Keratinocyte (primary cell): ENCODE measurements around the gene B3GALT4. TPM values are rescaled to one million over a fixed set of nuclear protein-coding genes. Genes with fewer than 3 reads are reported as not detected.

ENCODE experiments used
- DNase-seq: peaks from one replicate; pipeline ENCODE4 v3.0.0-alpha.2; 2011; ENCODE audit warnings: low read depth, missing footprints, low spot score
- FAIRE-seq: peaks from 2 replicates; lab custom pipeline; 2011; peaks lifted over from hg19 to GRCh38; lab: Jason Lieb, UNC
- H2AFZ ChIP-seq: 2 replicates; pipeline ENCODE4 v1.6.0; 2012; ENCODE audit warnings: low read length, control low read depth, inconsistent platforms; ENCODE audit not compliant: control insufficient read depth
- H3K27ac ChIP-seq: 2 replicates; pipeline ENCODE4 v1.5.1; 2011; ENCODE audit warnings: low read length; ENCODE audit not compliant: control insufficient read depth, insufficient read depth
- H3K27me3 ChIP-seq: 3 replicates; pipeline ENCODE4 v1.6.0; 2011; ENCODE audit warnings: low read length; ENCODE audit not compliant: control insufficient read depth, insufficient read depth; ENCODE audit errors: extremely low read depth
- H3K36me3 ChIP-seq, 2 experiments: 2 replicates in 1 of 2; 3 replicates in 1 of 2; pipeline ENCODE4 v1.5.1; 2011; ENCODE audit warnings: low read length in 2 of 2, mild to moderate bottlenecking in 1 of 2; ENCODE audit not compliant: control insufficient read depth in 2 of 2, insufficient read depth in 2 of 2; ENCODE audit errors: extremely low read depth in 1 of 2
- H3K4me1 ChIP-seq: 3 replicates; pipeline ENCODE4 v1.5.1; 2011; ENCODE audit warnings: low read length; ENCODE audit not compliant: control insufficient read depth, insufficient read depth; ENCODE audit errors: extremely low read depth
- H3K4me2 ChIP-seq: 3 replicates; pipeline ENCODE4 v1.6.0; 2011; ENCODE audit warnings: low read depth, low read length; ENCODE audit not compliant: control insufficient read depth, insufficient read depth; ENCODE audit errors: extremely low read depth
- H3K4me3 ChIP-seq, 3 experiments: fragments of 200-600 bp in 1 of 3; sonication (generic) in 1 of 3; 2 replicates in 2 of 3; 3 replicates in 1 of 3; pipeline ENCODE4 v1.5.1; 2011 to 2016; ENCODE audit warnings: low read length in 3 of 3, mild to moderate bottlenecking in 3 of 3, control low read depth in 2 of 3, inconsistent platforms in 1 of 3, low read depth in 1 of 3, mixed read lengths in 1 of 3, mixed run types in 1 of 3, moderate library complexity in 1 of 3; ENCODE audit not compliant: control insufficient read depth in 2 of 3, insufficient read depth in 2 of 3; ENCODE audit errors: extremely low read depth in 1 of 3
- H3K79me2 ChIP-seq: 2 replicates; pipeline ENCODE4 v1.6.0; 2012; ENCODE audit warnings: low read length; ENCODE audit not compliant: control insufficient read depth, insufficient read depth
- H3K9ac ChIP-seq: 3 replicates; pipeline ENCODE4 v1.6.0; 2011; ENCODE audit warnings: low read length; ENCODE audit not compliant: control insufficient read depth, insufficient read depth; ENCODE audit errors: extremely low read depth
- H3K9me1 ChIP-seq: 3 replicates; pipeline ENCODE4 v1.6.0; 2011; ENCODE audit warnings: low read length; ENCODE audit not compliant: control insufficient read depth, insufficient read depth; ENCODE audit errors: extremely low read depth
- H3K9me3 ChIP-seq: 2 replicates; pipeline ENCODE4 v1.5.1; 2012; ENCODE audit warnings: low read depth, low read length; ENCODE audit not compliant: control insufficient read depth
- H4K20me1 ChIP-seq: 3 replicates; pipeline ENCODE4 v1.6.0; 2011; ENCODE audit warnings: low read length; ENCODE audit not compliant: control insufficient read depth, insufficient read depth; ENCODE audit errors: extremely low read depth
- EZH2 ChIP-seq: IDR thresholded peaks from one replicate; pipeline ENCODE4 v1.6.1; 2012; ENCODE audit warnings: inconsistent platforms, mild to moderate bottlenecking, low read length, moderate library complexity
- dilution Hi-C: fragments of 300-500 bp; cut with MboI; formaldehyde crosslinking; loops from one replicate; pipeline ENCODE4 v1.7.0; 2020; ENCODE audit warnings: low sequenced_read_pairs; ENCODE audit not compliant: extremely low pct_ligation_motif_present
- polyA plus RNA-seq, 5 experiments: library from polyadenylated mRNA; depleted of rRNA in 3 of 5; stranded (reverse) in 3 of 5; stranded (forward) in 1 of 5; unstranded in 1 of 5; fragments of >200 nt; gene quantifications; 1 replicate in 1 of 5; 2 replicates in 3 of 5; 3 replicates in 1 of 5; pipeline versions ENCODE4 v1.2.1 to v1.2.3, GENCODE V29; 2011 to 2012; ENCODE audit warnings: missing spikeins in 2 of 5, low read depth in 1 of 5, low replicate concordance in 1 of 5
- TF ChIP-seq, protein P1 (sequence below), 3 experiments: IDR thresholded peaks in 1 of 3; conservative IDR thresholded peaks in 1 of 3; optimal IDR thresholded peaks in 1 of 3; 2 replicates in 2 of 3; 3 replicates in 1 of 3; pipeline versions ENCODE3 to v1.5.1; 2011; ENCODE audit warnings: low read length in 3 of 3, mild to moderate bottlenecking in 3 of 3, moderate library complexity in 2 of 3, control low read depth in 1 of 3, inconsistent platforms in 1 of 3; ENCODE audit not compliant: insufficient read depth in 2 of 3; ENCODE audit errors: extremely low read depth in 1 of 3

The B3GALT4 gene
- polyA plus RNA-seq, 1 donor (not counting 4 experiments of a cell fraction or from before 2014, with no cell fraction given): 0.31 TPM

GRCh38 chr6:33294086-33294823 is 17.3 kb downstream of the B3GALT4 start:
- Histone ChIP-seq H3K27me3 (no peaks in the 10 kb centered on the region), H2AFZ (no peak overlapping the region), H3K36me3 (peaks cover 26 to 34% of the 10 kb centered on the region in 2 experiments), H3K79me2 (peaks cover 29% of the 10 kb centered on the region), H4K20me1 (no peaks in the 10 kb centered on the region), H3K4me3 (no peak overlapping the region), H3K9ac (no peak overlapping the region), H3K9me1 (no peaks in the 10 kb centered on the region), H3K27ac (no peak overlapping the region), H3K4me1 (peaks cover 24% of the 10 kb centered on the region), H3K9me3 (no peaks in the 10 kb centered on the region), H3K4me2 (no peak overlapping the region)
- FAIRE-seq (no peak), DNase-seq (no peak)
- dilution Hi-C loops: no loop called here
- TF ChIP-seq EZH2: no peak
- TF ChIP-seq, protein P1, sequence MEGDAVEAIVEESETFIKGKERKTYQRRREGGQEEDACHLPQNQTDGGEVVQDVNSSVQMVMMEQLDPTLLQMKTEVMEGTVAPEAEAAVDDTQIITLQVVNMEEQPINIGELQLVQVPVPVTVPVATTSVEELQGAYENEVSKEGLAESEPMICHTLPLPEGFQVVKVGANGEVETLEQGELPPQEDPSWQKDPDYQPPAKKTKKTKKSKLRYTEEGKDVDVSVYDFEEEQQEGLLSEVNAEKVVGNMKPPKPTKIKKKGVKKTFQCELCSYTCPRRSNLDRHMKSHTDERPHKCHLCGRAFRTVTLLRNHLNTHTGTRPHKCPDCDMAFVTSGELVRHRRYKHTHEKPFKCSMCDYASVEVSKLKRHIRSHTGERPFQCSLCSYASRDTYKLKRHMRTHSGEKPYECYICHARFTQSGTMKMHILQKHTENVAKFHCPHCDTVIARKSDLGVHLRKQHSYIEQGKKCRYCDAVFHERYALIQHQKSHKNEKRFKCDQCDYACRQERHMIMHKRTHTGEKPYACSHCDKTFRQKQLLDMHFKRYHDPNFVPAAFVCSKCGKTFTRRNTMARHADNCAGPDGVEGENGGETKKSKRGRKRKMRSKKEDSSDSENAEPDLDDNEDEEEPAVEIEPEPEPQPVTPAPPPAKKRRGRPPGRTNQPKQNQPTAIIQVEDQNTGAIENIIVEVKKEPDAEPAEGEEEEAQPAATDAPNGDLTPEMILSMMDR (optimal IDR thresholded peaks at IDR 0.05 in 1 of 3, IDR thresholded peaks at IDR 0.05 in 1 of 3, conservative IDR thresholded peaks at IDR 0.05 in 1 of 3; ENCODE audit: extremely low read depth in 1 of 3, insufficient read depth in 2 of 3, low read length in 3 of 3): no peak

DNA sequence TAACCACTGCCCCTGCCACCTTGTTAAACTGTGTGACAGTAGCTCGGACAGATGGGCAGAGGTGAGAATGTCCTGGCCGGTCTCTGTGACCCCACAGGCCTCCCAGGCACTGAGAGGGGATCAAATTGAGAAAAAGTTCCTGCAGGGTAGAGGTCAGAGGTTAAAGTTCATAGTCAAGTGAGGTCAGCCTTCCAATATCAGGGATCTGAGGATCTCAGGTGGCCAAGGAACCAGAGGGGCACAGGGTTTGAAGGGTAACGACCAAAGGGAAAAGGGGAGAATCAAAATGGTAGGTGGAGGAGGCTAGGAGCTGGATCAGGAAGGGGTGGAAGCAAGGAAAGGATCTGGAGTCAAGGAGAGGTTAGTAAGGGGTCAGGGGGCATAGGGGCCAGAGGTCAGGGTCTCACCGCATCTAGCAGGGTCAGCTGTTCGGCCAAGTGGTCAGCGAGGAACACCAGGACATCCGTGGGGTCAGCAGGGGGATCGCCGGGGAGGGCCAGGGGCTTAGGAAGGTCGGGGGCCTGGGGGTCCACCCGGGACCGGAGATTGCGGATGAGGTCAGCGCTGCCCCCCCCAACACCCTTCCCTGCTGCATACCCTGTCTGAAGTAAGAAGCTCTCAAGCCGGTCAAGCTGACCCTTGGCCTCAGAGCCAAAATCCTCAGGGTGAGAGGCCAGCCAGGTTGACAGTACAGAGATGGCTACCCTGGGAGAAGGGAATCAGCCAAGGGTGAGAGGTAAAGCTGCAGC is 18.9 kb downstream of the B3GALT4 start:
- DNase-seq (no peak), FAIRE-seq (no peak)
- dilution Hi-C loops: no loop called here
- no peaks in the 10 kb centered on the region for H3K27me3 ChIP-seq
- TF ChIP-seq, protein P1 (optimal IDR thresholded peaks at IDR 0.05 in 1 of 3, IDR thresholded peaks at IDR 0.05 in 1 of 3, conservative IDR thresholded peaks at IDR 0.05 in 1 of 3; ENCODE audit: extremely low read depth in 1 of 3, insufficient read depth in 2 of 3, low read length in 3 of 3): no peak
- TF ChIP-seq EZH2: no peak
- H3K4me1 ChIP-seq: peaks cover 18% of the 10 kb centered on the region
- H2AFZ ChIP-seq: no peak overlapping the region
- no peaks in the 10 kb centered on the region for H3K9me3 ChIP-seq
- no peaks in the 10 kb centered on the region for H4K20me1 ChIP-seq
- peaks cover 19% of the 10 kb centered on the region for H3K79me2 ChIP-seq
- H3K4me2 ChIP-seq: no peak overlapping the region
- no peaks in the 10 kb centered on the region for H3K9me1 ChIP-seq
- H3K9ac ChIP-seq: no peak overlapping the region
- H3K4me3 ChIP-seq: no peak overlapping the region
- H3K36me3 ChIP-seq: peaks cover 26 to 33% of the 10 kb centered on the region in 2 experiments
- no peak overlapping the region for H3K27ac ChIP-seq
